Immature natural killer cell (primary cell): ENCODE results near the gene AOC3. TPM values are rescaled to one million over a fixed set of nuclear protein-coding genes. Genes with fewer than 3 reads are reported as not detected.

Experiments
- DNase-seq, 3 donors: peaks; one replicate each; pipeline ENCODE4 v3.0.0; 2022; ENCODE audit warnings: mixed read lengths in 1 of 3
- H3K27ac Mint-ChIP-seq, 6 donors: one replicate each; pipeline ENCODE4 v1.8.0; 2020; ENCODE audit warnings: mixed read lengths in 6 of 6, mild to moderate bottlenecking in 5 of 6, inconsistent platforms in 4 of 6, moderate library complexity in 3 of 6
- H3K27me3 Mint-ChIP-seq, 3 donors: one replicate each; pipeline ENCODE4 v1.8.0; 2020 to 2021; ENCODE audit warnings: low read depth in 3 of 3, mild to moderate bottlenecking in 3 of 3, mixed read lengths in 3 of 3, moderate library complexity in 3 of 3, inconsistent platforms in 1 of 3
- H3K36me3 Mint-ChIP-seq, 3 donors: one replicate each; pipeline ENCODE4 v1.8.0; 2020; ENCODE audit warnings: mixed read lengths in 3 of 3, inconsistent platforms in 2 of 3, mild to moderate bottlenecking in 2 of 3
- H3K4me1 Mint-ChIP-seq, 2 donors: one replicate each; pipeline ENCODE4 v1.8.0; 2020; ENCODE audit warnings: inconsistent platforms in 2 of 2, mild to moderate bottlenecking in 2 of 2, mixed read lengths in 2 of 2, moderate library complexity in 1 of 2
- H3K4me3 Mint-ChIP-seq, 5 donors: one replicate each; pipeline ENCODE4 v1.8.0; 2020; ENCODE audit warnings: mild to moderate bottlenecking in 5 of 5, mixed read lengths in 5 of 5, inconsistent platforms in 3 of 5, moderate library complexity in 3 of 5
- H3K9me3 Mint-ChIP-seq, 6 donors: one replicate each; pipeline ENCODE4 v1.8.0; 2020; ENCODE audit warnings: mild to moderate bottlenecking in 6 of 6, mixed read lengths in 6 of 6, inconsistent platforms in 4 of 6, moderate library complexity in 3 of 6
- polyA plus RNA-seq, 3 donors: library from polyadenylated mRNA; unstranded; fragments of 300-500 nt; fragmentation: Illumina TruSeq; gene quantifications; one replicate each; pipeline ENCODE4 v1.2.3, GENCODE V29; 2021

AOC3 gene
- polyA plus RNA-seq, 3 donors from 2014 or later, result not detected

DNA sequence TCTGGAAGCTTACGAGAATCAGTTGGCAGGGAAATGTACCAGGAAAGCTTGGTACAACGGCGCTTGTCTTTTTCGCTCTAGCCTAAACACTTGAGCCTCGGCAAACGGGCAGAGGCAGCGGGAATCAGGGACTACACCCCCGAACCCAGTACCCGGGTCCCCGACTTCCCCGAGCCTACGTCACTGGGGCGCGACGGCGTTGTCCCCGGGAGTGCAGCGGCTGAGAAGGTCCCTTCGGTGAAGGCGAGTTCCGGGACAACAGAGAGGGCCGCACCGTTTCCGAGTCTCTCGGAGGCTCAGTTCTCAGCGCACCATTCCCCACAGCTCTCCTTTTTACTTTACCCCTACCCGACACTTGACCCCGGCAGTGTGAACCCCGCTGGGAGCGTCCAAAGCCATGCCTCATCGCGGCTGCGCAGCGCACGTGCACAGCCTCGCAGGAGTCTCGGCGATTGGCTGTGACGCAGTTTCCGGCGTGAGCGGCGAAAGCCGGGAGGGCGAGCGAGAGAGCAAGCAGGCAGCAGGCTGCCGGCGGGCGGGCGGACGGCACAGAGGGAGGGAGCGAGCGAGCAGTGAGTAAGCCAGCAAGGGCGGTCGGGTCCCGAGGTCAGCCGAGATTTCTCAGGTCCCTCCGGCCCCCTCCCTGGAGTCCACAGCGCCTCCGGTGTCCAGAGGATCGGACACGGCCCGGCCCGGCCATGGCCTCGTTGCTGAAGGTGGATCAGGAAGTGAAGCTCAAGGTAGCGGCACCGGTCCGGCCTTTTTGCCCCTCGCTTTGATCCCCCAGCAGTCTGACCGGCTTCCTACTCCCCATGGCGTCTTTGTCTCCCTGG lies 17.8 kb upstream of the AOC3 start, which contains the start of gene PSME3:
TSS of gene PSME3 (plus strand) at position 464 of the 833 bp plus-strand sequence. CDS start at position 699, 235 bp downstream.
- Mint-ChIP-seq H3K27me3 (peaks cover 0 to 16% (median 10%) of the 10 kb centered on the region in 3 donors), H3K4me3 (peak within 1 kb of the TSS; percentile 94 to 98 (median 97)), H3K36me3 (peaks cover 5 to 9% (median 5%) of the 10 kb centered on the region in 3 donors), H3K27ac (peak within 1 kb of the TSS; percentile 98 to 99 (median 98)), H3K9me3 (no peaks in the 10 kb centered on the region), H3K4me1 (peaks cover 23 to 24% of the 10 kb centered on the region in 2 donors)
- DNase-seq, result peak; percentile 90 to 91 (median 90)

GRCh38 chr17:42833767-42834422 lies 17.1 kb upstream of the AOC3 start:
- no peak for DNase-seq

DNA sequence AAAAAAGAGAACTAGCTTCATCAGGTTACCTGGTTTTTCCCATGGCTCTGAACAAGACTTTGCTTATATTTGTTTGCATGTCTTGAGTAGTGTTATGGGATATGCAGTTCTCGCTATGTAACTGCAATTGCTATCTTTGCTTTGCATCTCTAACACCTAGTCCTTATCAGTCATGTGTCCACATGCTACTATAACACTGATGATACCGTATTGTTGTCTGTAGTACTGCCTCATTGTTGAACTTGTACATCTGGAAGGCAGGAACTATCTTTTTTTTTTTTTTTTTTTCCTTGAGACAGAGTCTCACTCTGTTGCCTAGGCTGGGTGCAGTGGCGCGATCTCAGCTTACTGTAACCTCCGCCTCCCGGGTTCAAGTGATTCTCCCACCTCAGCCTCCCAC lies 15.3 kb upstream of the AOC3 start:
- Mint-ChIP-seq H3K9me3 (no peaks in the 10 kb centered on the region), H3K27me3 (peaks cover 0 to 11% (median 7%) of the 10 kb centered on the region in 3 donors), H3K36me3 (peaks cover 14 to 22% (median 15%) of the 10 kb centered on the region in 3 donors), H3K4me1 (peaks cover 23 to 24% of the 10 kb centered on the region in 2 donors), H3K4me3 (no peak overlapping the region), H3K27ac (no peak overlapping the region)
- DNase-seq, result no peak

More at GRCh38 chr17:42833767-42834422, 17.1 kb upstream of the AOC3 start:
- Mint-ChIP-seq H3K27ac (peak overlapping the region; percentile 98 to 99 (median 98)), H3K4me3 (peak overlapping the region; percentile 94 to 98 (median 97)), H3K36me3 (peaks cover 7 to 15% (median 8%) of the 10 kb centered on the region in 3 donors), H3K4me1 (peaks cover 23 to 24% of the 10 kb centered on the region in 2 donors), H3K9me3 (no peaks in the 10 kb centered on the region), H3K27me3 (peaks cover 0 to 13% (median 7%) of the 10 kb centered on the region in 3 donors)

DNA sequence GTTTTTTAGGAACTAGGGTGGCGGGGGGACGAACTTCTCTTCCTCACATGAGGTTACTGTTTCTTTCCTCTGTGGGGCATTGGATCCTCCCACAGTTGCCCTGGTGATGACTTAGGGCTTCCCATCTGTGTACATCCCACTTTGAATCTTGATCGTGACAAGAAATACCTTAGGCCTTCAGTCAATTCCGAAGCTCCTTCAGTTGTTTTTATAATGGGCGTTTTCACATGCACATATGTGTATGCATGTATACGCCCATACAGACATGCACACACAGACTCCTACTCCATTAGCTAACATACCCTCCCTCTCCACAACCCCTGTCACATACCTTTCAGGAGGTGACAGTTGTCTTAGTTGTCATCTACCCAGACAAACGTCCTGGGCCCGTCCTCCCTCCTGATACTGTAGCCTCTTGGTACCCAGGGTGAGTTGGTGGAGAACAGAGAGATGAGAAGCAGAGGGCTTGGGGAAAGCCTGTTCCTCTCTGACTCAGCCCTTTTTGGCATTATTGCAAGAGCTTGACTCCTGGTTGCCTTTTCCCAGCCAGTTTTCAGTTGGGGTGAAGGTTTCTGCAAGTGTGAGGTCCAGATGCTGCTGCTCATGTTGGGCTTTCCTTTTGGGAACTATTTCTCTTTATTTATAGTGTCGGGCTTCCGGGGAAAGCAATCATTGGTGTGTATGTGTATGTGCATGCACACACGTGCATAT lies 8.9 kb upstream of the AOC3 start:
- H3K9me3 Mint-ChIP-seq, result no peaks in the 10 kb centered on the region
- no peak overlapping the region for H3K27ac Mint-ChIP-seq

GRCh38 chr17:42843358-42843934 lies 7.6 kb upstream of the AOC3 start:
- Mint-ChIP-seq H3K9me3 (no peaks in the 10 kb centered on the region), H3K36me3 (peaks cover 8 to 37% (median 31%) of the 10 kb centered on the region in 3 donors), H3K27me3 (no peaks in the 10 kb centered on the region), H3K27ac (no peak overlapping the region), H3K4me1 (peaks cover 8 to 22% of the 10 kb centered on the region in 2 donors), H3K4me3 (no peak overlapping the region)
- DNase-seq, result peak in 1 of 3 donors; percentile 12

More for the DNA sequence above, 8.9 kb upstream of the AOC3 start:
- no peak for DNase-seq
- Mint-ChIP-seq H3K27me3 (no peaks in the 10 kb centered on the region), H3K4me1 (peaks cover 8 to 19% of the 10 kb centered on the region in 2 donors), H3K4me3 (no peak overlapping the region), H3K36me3 (peaks cover 14 to 48% (median 35%) of the 10 kb centered on the region in 3 donors)

DNA sequence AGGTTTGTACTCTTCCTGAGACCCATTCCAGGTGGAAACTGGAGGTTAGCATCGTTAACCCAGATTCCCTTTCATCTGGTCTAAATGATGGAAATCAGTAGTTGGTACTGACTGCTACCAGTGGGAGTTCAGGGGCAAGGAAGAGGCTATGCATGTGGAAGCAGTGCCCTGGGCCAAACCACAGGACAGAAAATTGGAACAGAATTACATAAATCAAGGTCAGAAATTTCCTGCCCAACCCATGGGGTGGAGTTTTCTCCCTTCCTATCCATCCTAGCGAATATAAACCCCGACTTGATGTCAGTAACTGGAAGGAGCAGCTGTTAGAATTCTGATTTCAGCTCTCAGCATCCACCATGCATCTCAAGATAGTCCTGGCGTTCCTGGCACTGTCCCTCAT lies 6.7 kb upstream of the AOC3 start, which contains the start of gene AOC2:
TSS of gene AOC2 (plus strand) at position 310 of the 400 bp plus-strand sequence. CDS start at position 357, 47 bp downstream.
- Mint-ChIP-seq H3K36me3 (peaks cover 3 to 29% (median 23%) of the 10 kb centered on the region in 3 donors), H3K4me3 (no peak within 1 kb of the TSS), H3K4me1 (peaks cover 8 to 22% of the 10 kb centered on the region in 2 donors), H3K9me3 (no peaks in the 10 kb centered on the region), H3K27ac (peak within 1 kb of the TSS in 3 of 6 donors; percentile 24 to 45 (median 34)), H3K27me3 (no peaks in the 10 kb centered on the region)
- DNase-seq, result no peak

- no peaks in the 10 kb centered on the region for H3K27me3 Mint-ChIP-seq
- H3K4me1 Mint-ChIP-seq, result peaks cover 8 to 22% of the 10 kb centered on the region in 2 donors
- peaks cover 0 to 26% (median 20%) of the 10 kb centered on the region in 3 donors for H3K36me3 Mint-ChIP-seq
- H3K27ac Mint-ChIP-seq, result peak overlapping the region in 2 of 6 donors; percentile 24 to 45
- H3K4me3 Mint-ChIP-seq, result no peak overlapping the region
- no peaks in the 10 kb centered on the region for H3K9me3 Mint-ChIP-seq
- DNase-seq, result no peak
Measured at GRCh38 chr17:42844761-42845555, 6.0 kb upstream of the AOC3 start.

DNA sequence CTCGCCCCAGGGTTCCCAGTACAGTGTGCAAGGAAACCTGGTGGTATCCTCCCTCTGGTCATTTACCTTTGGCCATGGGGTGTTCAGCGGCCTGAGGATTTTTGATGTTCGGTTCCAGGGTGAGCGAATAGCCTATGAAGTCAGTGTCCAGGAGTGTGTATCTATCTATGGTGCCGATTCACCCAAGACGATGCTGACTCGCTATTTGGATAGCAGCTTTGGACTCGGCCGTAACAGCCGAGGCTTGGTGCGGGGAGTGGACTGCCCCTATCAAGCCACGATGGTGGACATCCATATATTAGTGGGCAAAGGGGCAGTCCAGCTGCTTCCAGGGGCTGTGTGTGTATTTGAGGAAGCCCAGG lies 5.5 kb upstream of the AOC3 start:
- peak overlapping the region in 2 of 6 donors; percentile 24 to 45 for H3K27ac Mint-ChIP-seq
- H3K4me3 Mint-ChIP-seq, result no peak overlapping the region
- H3K4me1 Mint-ChIP-seq, result peaks cover 8 to 22% of the 10 kb centered on the region in 2 donors
- no peaks in the 10 kb centered on the region for H3K27me3 Mint-ChIP-seq
- DNase-seq, result no peak
- no peaks in the 10 kb centered on the region for H3K9me3 Mint-ChIP-seq
- peaks cover 0 to 26% (median 20%) of the 10 kb centered on the region in 3 donors for H3K36me3 Mint-ChIP-seq

DNA sequence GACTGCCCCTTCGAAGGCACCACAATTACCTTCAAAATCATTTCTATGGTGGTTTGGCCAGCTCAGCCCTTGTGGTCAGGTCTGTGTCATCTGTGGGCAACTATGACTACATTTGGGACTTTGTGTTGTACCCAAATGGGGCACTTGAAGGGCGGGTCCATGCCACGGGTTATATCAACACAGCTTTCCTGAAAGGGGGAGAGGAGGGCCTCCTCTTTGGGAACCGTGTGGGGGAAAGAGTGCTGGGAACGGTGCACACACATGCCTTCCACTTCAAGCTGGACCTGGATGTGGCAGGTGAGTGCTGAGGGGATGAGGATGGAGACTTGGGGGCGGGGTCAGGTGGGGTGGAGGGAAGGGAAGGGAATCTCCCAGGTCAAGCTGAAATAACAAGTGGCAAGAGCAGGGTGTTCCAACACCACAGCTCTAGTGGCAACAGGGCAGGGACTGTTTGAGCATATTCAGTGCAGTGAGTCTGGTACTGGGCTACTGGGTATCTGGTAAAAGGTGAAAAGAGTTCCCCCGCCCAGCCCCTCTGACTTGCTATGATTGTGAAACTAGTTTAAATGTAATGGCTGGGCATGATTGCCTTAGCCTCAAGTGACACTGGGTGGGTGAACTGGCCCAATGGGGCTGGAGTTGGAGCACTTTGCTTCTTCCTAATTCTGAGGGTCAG lies 4.9 kb upstream of the AOC3 start:
- Mint-ChIP-seq H3K4me1 (peaks cover 8 to 22% of the 10 kb centered on the region in 2 donors), H3K27ac (peak overlapping the region in 3 of 6 donors; percentile 6 to 28 (median 6)), H3K4me3 (no peak overlapping the region), H3K9me3 (no peaks in the 10 kb centered on the region), H3K27me3 (no peaks in the 10 kb centered on the region), H3K36me3 (peaks cover 0 to 26% (median 20%) of the 10 kb centered on the region in 3 donors)
- DNase-seq, result no peak

GRCh38 chr17:42846594-42847280 lies 4.3 kb upstream of the AOC3 start:
- Mint-ChIP-seq H3K27ac (peak overlapping the region in 3 of 6 donors; percentile 6 to 48 (median 43)), H3K4me3 (no peak overlapping the region), H3K36me3 (peaks cover 0 to 22% (median 16%) of the 10 kb centered on the region in 3 donors), H3K9me3 (no peaks in the 10 kb centered on the region), H3K27me3 (no peaks in the 10 kb centered on the region), H3K4me1 (peaks cover 8 to 22% of the 10 kb centered on the region in 2 donors)
- no peak for DNase-seq

GRCh38 chr17:42848093-42848492 lies 2.9 kb upstream of the AOC3 start:
- H3K4me1 Mint-ChIP-seq, result peaks cover 8 to 22% of the 10 kb centered on the region in 2 donors
- peaks cover 0 to 13% (median 2%) of the 10 kb centered on the region in 3 donors for H3K36me3 Mint-ChIP-seq
- H3K27ac Mint-ChIP-seq, result no peak overlapping the region
- no peak for DNase-seq
- H3K9me3 Mint-ChIP-seq, result no peaks in the 10 kb centered on the region
- no peak overlapping the region for H3K4me3 Mint-ChIP-seq
- peaks cover 0 to 2% (median under 1%) of the 10 kb centered on the region in 3 donors for H3K27me3 Mint-ChIP-seq
